ENCODE measurements around the gene LY6G5C. TPM values are rescaled to one million over a fixed set of nuclear protein-coding genes. Genes with fewer than 3 reads are reported as not detected.

The LY6G5C gene
- total and polyA plus RNA-seq, 2 of the 13 experiments (the other 11 are each of a cell fraction or from before 2014, with no cell fraction given), result 0.33 to 0.55 TPM

GRCh38 chr6:31717499-31718222, 36.8 kb upstream of the LY6G5C start (continued):
- TF ChIP-seq ZNF331 (CRISPR knock-in tag; IDR thresholded peaks at IDR 0.05) (peak; percentile 69; the same call in 1 of the 2 replicates), PHF8 (CRISPR knock-in tag; IDR thresholded peaks at IDR 0.05) (no peak), MEIS2 (CRISPR knock-in tag; IDR thresholded peaks at IDR 0.05) (no peak), TFDP1 (CRISPR knock-in tag; IDR thresholded peaks at IDR 0.05; ENCODE audit: borderline replicate concordance) (peak; percentile 37; the same call in 1 of the 2 replicates), E2F2 (CRISPR knock-in tag; IDR thresholded peaks at IDR 0.05; ENCODE audit: borderline replicate concordance) (no peak), MTA3 (CRISPR knock-in tag; IDR thresholded peaks at IDR 0.05) (no peak), ZXDC (CRISPR knock-in tag; IDR thresholded peaks at IDR 0.05) (no peak), CREB1 (IDR thresholded peaks at IDR 0.05) (no peak), CREB1 (CRISPR knock-in tag; IDR thresholded peaks at IDR 0.05) (no peak), ZNF280D (CRISPR knock-in tag; IDR thresholded peaks at IDR 0.05) (no peak), CBX1 (IDR thresholded peaks at IDR 0.05; ENCODE audit: low read depth) (no peak), JARID2 (CRISPR knock-in tag; IDR thresholded peaks at IDR 0.05; ENCODE audit: insufficient replicate concordance) (no peak), ARNTL (CRISPR knock-in tag; IDR thresholded peaks at IDR 0.05) (no peak), RBM22 (optimal IDR thresholded peaks at IDR 0.05; ENCODE audit: low read length) (no peak), ZC3H13 (CRISPR knock-in tag; IDR thresholded peaks at IDR 0.05) (no peak), ZNF629 (CRISPR knock-in tag; conservative IDR thresholded peaks at IDR 0.05) (no peak), SMC3 (IDR thresholded peaks at IDR 0.05; ENCODE audit: low read length) (peak; percentile 34; the same call in 1 of the 2 replicates)
